Stimulated activated CD8-positive, alpha-beta memory T cell treated with anti-CD3 and anti-CD28 coated beads, Interleukin-4, amount 100 ng/mL, for 4 hours (primary cell): ENCODE data around the gene PRDM11.
"Not testable (repeated sequence)": the region's sequence is repeated elsewhere in the genome, so short reads cannot be mapped to it uniquely, and the experiment has no call there.

Experiments used
- DNase-seq, 2 donors: peaks; one replicate each; pipeline ENCODE4 v3.0.0-alpha.2; 2020; ENCODE audit warnings: low read depth in 2 of 2, low spot score in 1 of 2

The PRDM11 gene

GRCh38 chr11:45146072-45147016 is at the start of gene PRDM11:
Gene PRDM11 (plus strand): TSS chr11:45146639. CDS start chr11:45181767, 35,128 bp downstream.
- DNase-seq = peak; percentile 13 to 47

GRCh38 chr11:45097721-45098493 is 48.5 kb upstream of the PRDM11 start:
- no peak for DNase-seq

GRCh38 chr11:45098929-45099328 is 47.5 kb upstream of the PRDM11 start:
- DNase-seq = no peak

- no peak for DNase-seq
Observed at GRCh38 chr11:45100339-45100738, 46.1 kb upstream of the PRDM11 start.

- DNase-seq = no peak
Observed at GRCh38 chr11:45102361-45102809, 44.1 kb upstream of the PRDM11 start.

GRCh38 chr11:45102810-45103621 is 43.4 kb upstream of the PRDM11 start:
- peak in 1 of 2 donors; percentile 64 for DNase-seq

- no peak for DNase-seq
Observed at GRCh38 chr11:45104006-45104789, 42.2 kb upstream of the PRDM11 start.

- no peak for DNase-seq
Observed at GRCh38 chr11:45104790-45105084, 41.7 kb upstream of the PRDM11 start.

- DNase-seq = peak; percentile 29 to 35
Observed at GRCh38 chr11:45105233-45105983, 41.0 kb upstream of the PRDM11 start.

GRCh38 chr11:45105984-45106375 is 40.5 kb upstream of the PRDM11 start:
- DNase-seq = no peak

- no peak for DNase-seq
Observed at GRCh38 chr11:45106440-45106839, 40.0 kb upstream of the PRDM11 start.

- no peak for DNase-seq
Observed at GRCh38 chr11:45107029-45107428, 39.4 kb upstream of the PRDM11 start.

GRCh38 chr11:45108070-45109064 is 38.1 kb upstream of the PRDM11 start:
- DNase-seq = no peak

GRCh38 chr11:45109400-45109799 is 37.0 kb upstream of the PRDM11 start:
- no peak for DNase-seq

- no peak for DNase-seq
Observed at GRCh38 chr11:45110562-45110961, 35.9 kb upstream of the PRDM11 start.

- no peak for DNase-seq
Observed at GRCh38 chr11:45113807-45114206, 32.6 kb upstream of the PRDM11 start.

GRCh38 chr11:45127836-45128235 is 18.6 kb upstream of the PRDM11 start:
- not testable (repeated sequence) for DNase-seq

GRCh38 chr11:45133878-45134277 is 12.6 kb upstream of the PRDM11 start:
- DNase-seq = no peak

GRCh38 chr11:45141171-45141570 is 5.3 kb upstream of the PRDM11 start:
- DNase-seq = no peak
